ENCODE results near the gene SYNC.

The SYNC gene

DNA sequence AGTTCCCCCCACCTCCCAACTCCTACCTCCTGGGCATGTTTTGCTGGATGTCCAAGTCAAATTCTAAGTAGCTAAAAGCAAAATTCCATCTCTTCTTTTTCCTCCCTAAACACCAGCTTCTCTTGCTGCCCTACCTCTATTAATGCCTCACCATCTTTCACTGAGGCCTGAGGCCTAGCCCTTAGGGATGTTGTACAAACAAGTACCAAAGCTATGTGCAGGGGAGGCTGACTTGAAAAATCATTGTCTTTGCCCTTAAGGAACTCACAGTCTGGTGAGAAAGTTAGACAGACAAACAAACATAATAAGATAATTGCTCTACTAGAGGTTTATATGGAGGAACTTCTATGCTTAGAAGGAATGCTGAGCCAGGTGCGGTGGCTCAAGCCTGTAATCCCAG is 25.3 kb upstream of the SYNC start:
- H3K36me3 ChIP-seq (ENCODE audit: control insufficient read depth, insufficient read depth, low read length) = no peaks in the 10 kb centered on the region
- no peaks in the 10 kb centered on the region for H3K9me3 ChIP-seq (ENCODE audit: control insufficient read depth, low read length)
- no peaks in the 10 kb centered on the region for H3K4me1 ChIP-seq
- no peak overlapping the region for H3K27ac ChIP-seq
- no peak overlapping the region for H3K4me3 ChIP-seq (ENCODE audit: low read depth, low read length)
- H3K79me2 ChIP-seq = no peaks in the 10 kb centered on the region
- no peak overlapping the region for H3K4me2 ChIP-seq (ENCODE audit: low read length)
- H2AFZ ChIP-seq = no peak overlapping the region
- no peak overlapping the region for H3K9ac ChIP-seq
- H3K27me3 ChIP-seq (ENCODE audit: control insufficient read depth, insufficient read depth, low read length) = no peaks in the 10 kb centered on the region
- TF ChIP-seq, protein P1, sequence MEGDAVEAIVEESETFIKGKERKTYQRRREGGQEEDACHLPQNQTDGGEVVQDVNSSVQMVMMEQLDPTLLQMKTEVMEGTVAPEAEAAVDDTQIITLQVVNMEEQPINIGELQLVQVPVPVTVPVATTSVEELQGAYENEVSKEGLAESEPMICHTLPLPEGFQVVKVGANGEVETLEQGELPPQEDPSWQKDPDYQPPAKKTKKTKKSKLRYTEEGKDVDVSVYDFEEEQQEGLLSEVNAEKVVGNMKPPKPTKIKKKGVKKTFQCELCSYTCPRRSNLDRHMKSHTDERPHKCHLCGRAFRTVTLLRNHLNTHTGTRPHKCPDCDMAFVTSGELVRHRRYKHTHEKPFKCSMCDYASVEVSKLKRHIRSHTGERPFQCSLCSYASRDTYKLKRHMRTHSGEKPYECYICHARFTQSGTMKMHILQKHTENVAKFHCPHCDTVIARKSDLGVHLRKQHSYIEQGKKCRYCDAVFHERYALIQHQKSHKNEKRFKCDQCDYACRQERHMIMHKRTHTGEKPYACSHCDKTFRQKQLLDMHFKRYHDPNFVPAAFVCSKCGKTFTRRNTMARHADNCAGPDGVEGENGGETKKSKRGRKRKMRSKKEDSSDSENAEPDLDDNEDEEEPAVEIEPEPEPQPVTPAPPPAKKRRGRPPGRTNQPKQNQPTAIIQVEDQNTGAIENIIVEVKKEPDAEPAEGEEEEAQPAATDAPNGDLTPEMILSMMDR (IDR thresholded peaks at IDR 0.05) = no peak

- no peak overlapping the region for H3K4me2 ChIP-seq (ENCODE audit: low read length)
- no peak overlapping the region for H3K4me3 ChIP-seq (ENCODE audit: low read depth, low read length)
- no peak overlapping the region for H3K9ac ChIP-seq
- no peak overlapping the region for H3K27ac ChIP-seq
- no peaks in the 10 kb centered on the region for H3K4me1 ChIP-seq
- no peaks in the 10 kb centered on the region for H3K79me2 ChIP-seq
- H3K9me3 ChIP-seq (ENCODE audit: control insufficient read depth, low read length) = no peaks in the 10 kb centered on the region
- H3K36me3 ChIP-seq (ENCODE audit: control insufficient read depth, insufficient read depth, low read length) = no peaks in the 10 kb centered on the region
- no peak overlapping the region for H2AFZ ChIP-seq
- no peaks in the 10 kb centered on the region for H3K27me3 ChIP-seq (ENCODE audit: control insufficient read depth, insufficient read depth, low read length)
- TF ChIP-seq, protein P1 (IDR thresholded peaks at IDR 0.05) = no peak
Measured at GRCh38 chr1:32725615-32725982, 23.0 kb upstream of the SYNC start.

DNA sequence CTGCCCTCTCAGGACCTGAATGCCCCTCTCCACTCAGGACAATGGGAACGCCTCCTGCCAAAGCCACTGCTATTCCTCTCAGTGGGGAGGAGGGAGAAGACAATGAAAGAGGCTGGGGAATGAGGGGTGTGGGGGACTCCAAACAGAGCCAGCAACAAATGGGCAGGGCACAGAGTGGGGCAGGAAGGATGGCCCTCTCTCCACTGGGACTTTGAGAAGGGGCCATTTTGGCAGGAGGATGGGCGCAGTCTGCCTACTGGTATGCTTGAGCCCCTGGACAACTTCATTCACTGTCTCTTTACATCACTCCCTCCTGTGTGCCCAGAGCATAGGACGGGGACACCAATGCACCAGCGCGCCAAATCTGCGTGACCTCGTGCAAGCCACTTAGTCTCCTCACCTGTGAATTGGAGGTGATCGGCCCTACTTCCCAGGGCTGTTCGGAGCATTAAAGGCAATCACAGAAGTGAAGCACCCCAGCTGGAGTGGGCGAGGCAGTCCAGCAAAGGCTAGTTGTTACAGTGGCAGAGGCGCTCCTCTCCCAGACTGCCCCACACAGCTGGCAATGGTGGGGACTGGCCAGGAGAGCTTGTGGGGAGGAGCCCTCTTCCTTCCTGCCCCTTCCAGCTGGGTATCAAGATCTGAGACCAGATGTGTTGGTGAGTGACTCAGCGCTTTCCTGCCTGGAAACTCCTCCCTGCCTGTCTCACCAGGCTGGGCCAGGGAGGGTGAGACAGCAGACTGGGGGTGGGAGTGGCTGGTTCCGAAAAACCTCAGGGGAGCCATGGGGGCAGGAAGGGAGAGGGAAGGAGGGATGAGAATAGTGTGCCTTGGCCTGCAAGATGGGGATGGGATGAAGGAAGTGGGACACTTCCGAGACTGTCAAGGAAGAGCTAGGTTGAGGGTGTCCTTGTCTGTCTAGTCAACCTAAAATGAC is 22.4 kb upstream of the SYNC start:
- Histone ChIP-seq H3K27ac (no peak overlapping the region), H3K9ac (no peak overlapping the region), H3K9me3 (ENCODE audit: control insufficient read depth, low read length) (no peaks in the 10 kb centered on the region), H3K27me3 (ENCODE audit: control insufficient read depth, insufficient read depth, low read length) (no peaks in the 10 kb centered on the region), H3K4me3 (ENCODE audit: low read depth, low read length) (no peak overlapping the region), H2AFZ (peak overlapping the region; percentile 48), H3K36me3 (ENCODE audit: control insufficient read depth, insufficient read depth, low read length) (no peaks in the 10 kb centered on the region), H3K4me1 (no peaks in the 10 kb centered on the region), H3K4me2 (ENCODE audit: low read length) (no peak overlapping the region), H3K79me2 (no peaks in the 10 kb centered on the region)
- TF ChIP-seq, protein P1 (IDR thresholded peaks at IDR 0.05) = no peak

- no peak overlapping the region for H3K4me2 ChIP-seq (ENCODE audit: low read length)
- H3K36me3 ChIP-seq (ENCODE audit: control insufficient read depth, insufficient read depth, low read length) = no peaks in the 10 kb centered on the region
- no peaks in the 10 kb centered on the region for H3K9me3 ChIP-seq (ENCODE audit: control insufficient read depth, low read length)
- H2AFZ ChIP-seq = no peak overlapping the region
- H3K4me1 ChIP-seq = peaks cover 4% of the 10 kb centered on the region
- H3K4me3 ChIP-seq (ENCODE audit: low read depth, low read length) = no peak overlapping the region
- H3K27ac ChIP-seq = no peak overlapping the region
- TF ChIP-seq, protein P1 (IDR thresholded peaks at IDR 0.05) = no peak
- H3K79me2 ChIP-seq = no peaks in the 10 kb centered on the region
- no peak overlapping the region for H3K9ac ChIP-seq
- H3K27me3 ChIP-seq (ENCODE audit: control insufficient read depth, insufficient read depth, low read length) = no peaks in the 10 kb centered on the region
Measured at GRCh38 chr1:32719681-32720275, 17.2 kb upstream of the SYNC start.

Data from parathyroid adenoma (tissue), 2 donors.